ENCODE data around the gene MS4A6A. TPM values are rescaled to one million over a fixed set of nuclear protein-coding genes. Genes with fewer than 3 reads are reported as not detected.

Gene MS4A6A
- polyA plus RNA-seq, 1 donor = 17.6 TPM

DNA sequence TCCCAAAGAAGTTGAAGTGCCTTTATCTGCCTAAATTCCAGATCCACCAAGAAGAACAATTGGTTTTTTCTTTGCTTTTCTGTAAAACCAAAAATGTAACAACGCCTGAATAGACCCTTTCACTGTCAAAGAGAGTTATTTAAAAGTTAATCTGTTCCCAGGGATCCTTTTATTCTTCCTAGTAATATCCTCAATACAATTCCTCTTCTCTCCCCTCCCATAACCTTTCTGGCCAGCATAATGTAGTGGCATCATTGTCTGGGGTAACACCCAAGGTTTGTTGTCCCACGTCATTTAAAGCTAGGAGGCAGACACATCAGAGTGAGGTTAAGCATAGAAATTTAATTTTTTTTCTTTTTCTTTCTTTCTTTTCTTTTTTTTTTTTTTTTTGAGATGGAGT is 54.5 kb downstream of the MS4A6A start:
- DNase-seq (ENCODE audit: low read depth) = no peak

GRCh38 chr11:60127311-60127811 is 55.5 kb downstream of the MS4A6A start:
- no peak for DNase-seq (ENCODE audit: low read depth)

DNA sequence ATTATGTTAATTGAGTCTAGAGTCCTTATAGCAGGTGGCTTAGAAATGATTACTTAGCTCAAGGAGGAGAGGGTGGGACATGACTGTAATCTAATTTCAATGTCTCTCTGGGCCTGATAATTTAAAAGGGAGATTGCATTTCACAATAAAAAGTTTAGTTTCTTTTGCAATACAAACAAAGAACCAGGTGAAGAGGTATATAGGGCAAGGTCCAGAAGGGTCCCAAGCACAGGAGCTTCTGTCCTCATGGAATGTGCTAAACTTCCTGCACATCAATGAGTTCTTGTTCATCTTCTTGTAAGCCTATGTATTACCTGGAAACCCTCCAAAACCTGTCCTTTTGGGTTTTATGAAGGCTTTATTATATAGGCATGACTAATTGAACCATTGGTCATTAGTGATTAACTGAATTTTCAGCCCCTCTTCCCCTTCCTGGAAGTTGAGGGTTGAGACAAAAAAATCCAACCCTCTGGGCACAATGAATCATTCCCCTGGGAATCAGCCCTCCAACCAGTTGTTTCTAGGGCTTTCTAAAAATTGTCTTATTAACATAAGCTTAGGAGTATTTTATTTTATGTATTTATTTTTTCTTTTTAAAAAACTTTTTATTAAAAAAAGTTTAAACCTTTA is 56.8 kb downstream of the MS4A6A start:
- DNase-seq (ENCODE audit: low read depth) = no peak

GRCh38 chr11:60124802-60125432 is 58.0 kb downstream of the MS4A6A start:
- DNase-seq (ENCODE audit: low read depth) = no peak

Other genes starting within 250 kb of the MS4A6A start
- gene OOSP1, start 244.7 kb downstream of the MS4A6A start, polyA plus RNA-seq (ENCODE audit: insufficient read length) = not detected
- gene OOSP4A, start 219.1 kb downstream of the MS4A6A start, polyA plus RNA-seq (ENCODE audit: insufficient read length) = not detected
- gene OOSP4B, start 165.9 kb downstream of the MS4A6A start, polyA plus RNA-seq (ENCODE audit: insufficient read length) = not detected
- not detected for gene OOSP2, start 142.7 kb downstream of the MS4A6A start, polyA plus RNA-seq (ENCODE audit: insufficient read length)
- gene MS4A3, start 126.4 kb downstream of the MS4A6A start, polyA plus RNA-seq (ENCODE audit: insufficient read length) = 0.80 TPM
- 0.37 TPM for gene MS4A2, start 94.4 kb downstream of the MS4A6A start, polyA plus RNA-seq (ENCODE audit: insufficient read length)
- 1.4 TPM for gene MS4A4E, start 60.1 kb upstream of the MS4A6A start, polyA plus RNA-seq (ENCODE audit: insufficient read length)
- gene MS4A4A, start 97.6 kb upstream of the MS4A6A start, polyA plus RNA-seq (ENCODE audit: insufficient read length) = 9.4 TPM
- not detected for gene MS4A6E, start 144.2 kb upstream of the MS4A6A start, polyA plus RNA-seq (ENCODE audit: insufficient read length)
- gene MS4A7, start 195.4 kb upstream of the MS4A6A start, polyA plus RNA-seq (ENCODE audit: insufficient read length) = 6.8 TPM
- gene MS4A14, start 213.4 kb upstream of the MS4A6A start, polyA plus RNA-seq (ENCODE audit: insufficient read length) = 0.48 TPM
- gene MS4A5, start 246.5 kb upstream of the MS4A6A start, polyA plus RNA-seq (ENCODE audit: insufficient read length) = 0.24 TPM